HepG2 (cell line): Measurements from ENCODE around the gene BOLA3. TPM values are rescaled to one million over a fixed set of nuclear protein-coding genes. Genes with fewer than 3 reads are reported as not detected.

Experiments
- ATAC-seq: fragments of 200-7000 bp; cut with Tn5 transposase; 3 replicates; pipeline ENCODE4 v1.9.1; 2020; ENCODE audit warnings: mild to moderate bottlenecking, moderate library complexity
- BruUV-seq: library from RNA; stranded (reverse); fragments of 400-500 nt; replicated peaks from 2 replicates; lab custom pipeline; 2021; lab: Mats Ljungman, UMichigan
- CTCF ChIA-PET: fragments of 300-600 bp; formaldehyde crosslinking; extraction: SDS; loops from one replicate; lab custom pipeline; 2021; ENCODE audit warnings: low total read pairs, inconsistent platforms, low intra/inter-chr PET ratio; lab: Yijun Ruan, JAX
- POLR2A ChIA-PET: fragments of 350-600 bp; sonication (Branson Sonifier 250); formaldehyde crosslinking; loops from one replicate; lab custom pipeline; 2020; ENCODE audit warnings: antibody characterized with exemption, inconsistent platforms; lab: Yijun Ruan, JAX
- DNase-seq: peaks from one replicate; pipeline ENCODE4 v3.0.0-alpha.2; 2015; ENCODE audit warnings: low spot score
- FAIRE-seq: peaks from 3 replicates; lab custom pipeline; 2011; peaks lifted over from hg19 to GRCh38; lab: Jason Lieb, UNC
- H2AFZ ChIP-seq: one replicate; pipeline ENCODE4 v1.6.1; 2011; ENCODE audit warnings: low read length, inconsistent platforms
- H3K27ac ChIP-seq: fragments of 300-600 bp; 3 replicates; pipeline ENCODE4 v1.8.0; 2011; ENCODE audit warnings: mixed run types, mild to moderate bottlenecking, mixed read lengths, low read length, inconsistent platforms; ENCODE audit not compliant: insufficient read depth; ENCODE audit errors: extremely low read length
- H3K27me3 ChIP-seq, 2 experiments: fragments of 200-600 bp in 1 of 2; 2 replicates in 1 of 2; 3 replicates in 1 of 2; pipeline versions ENCODE4 v1.6.0 to v1.8.0; 2011; ENCODE audit warnings: low read length in 2 of 2, mild to moderate bottlenecking in 2 of 2, moderate library complexity in 2 of 2, inconsistent platforms in 1 of 2; ENCODE audit not compliant: insufficient read depth in 2 of 2, control insufficient read depth in 1 of 2
- H3K36me3 ChIP-seq, 2 experiments: fragments of 200-600 bp in 1 of 2; replicated peaks in 1 of 2; 2 replicates in 1 of 2; 3 replicates in 1 of 2; pipeline versions ENCODE4 v1.5.1 to v1.8.0; 2011; ENCODE audit warnings: low read length in 2 of 2, inconsistent platforms in 1 of 2; ENCODE audit not compliant: insufficient read depth in 2 of 2, control insufficient read depth in 1 of 2
- H3K4me1 ChIP-seq: 2 replicates; pipeline ENCODE4 v1.5.1; 2012; ENCODE audit warnings: low read length, inconsistent platforms; ENCODE audit not compliant: insufficient read depth
- H3K4me2 ChIP-seq: 2 replicates; pipeline ENCODE4 v1.6.0; 2011; ENCODE audit warnings: low read depth, low read length, inconsistent platforms
- H3K4me3 ChIP-seq, 3 experiments: fragments of 200-600 bp in 1 of 3; sonication (generic), shearing (Covaris generic) in 1 of 3; replicated peaks in 1 of 3; 2 replicates each; pipeline ENCODE4 v1.5.1; 2011 to 2016; ENCODE audit warnings: low read length in 3 of 3, inconsistent platforms in 2 of 3, low read depth in 2 of 3, mild to moderate bottlenecking in 2 of 3, control low read depth in 1 of 3, mixed read lengths in 1 of 3; ENCODE audit not compliant: insufficient read depth in 1 of 3
- H3K79me2 ChIP-seq: one replicate; pipeline ENCODE4 v1.6.1; 2011; ENCODE audit warnings: low read length, inconsistent platforms; ENCODE audit not compliant: insufficient read depth
- H3K9ac ChIP-seq: 2 replicates; pipeline ENCODE4 v1.6.0; 2011; ENCODE audit warnings: mild to moderate bottlenecking, low read depth, low read length, inconsistent platforms; ENCODE audit not compliant: insufficient read depth
- H3K9me3 ChIP-seq: 2 replicates; pipeline ENCODE4 v1.5.1; 2012; ENCODE audit warnings: mild to moderate bottlenecking, low read length
- H4K20me1 ChIP-seq: 2 replicates; pipeline ENCODE4 v1.6.0; 2011; ENCODE audit warnings: inconsistent platforms, mild to moderate bottlenecking, low read length, moderate library complexity; ENCODE audit not compliant: insufficient read depth
- AFF4 ChIP-seq: sonication (generic); formaldehyde crosslinking; IDR thresholded peaks from 2 replicates; pipeline ENCODE4 v1.4.0; 2020; ENCODE audit warnings: missing genetic modification reagents
- ZSCAN31 ChIP-seq: sonication (generic); formaldehyde crosslinking; IDR thresholded peaks from 2 replicates; pipeline ENCODE4 v1.5.0; 2020; ENCODE audit warnings: low read depth, mild to moderate bottlenecking, missing genetic modification reagents
- WGBS: methylation state at CpG from one replicate; pipeline ENCODE4 v1.1.6; 2017; ENCODE audit warnings: low lambda C conversion rate; 5-methylcytosine and 5-hydroxymethylcytosine counted together
- in situ Hi-C: cut with HindIII; loops from 2 replicates; pipeline ENCODE4 v1.10.0; 2017; ENCODE audit warnings: low pct_unique_long_range_greater_than_20kb; ENCODE audit not compliant: extremely low pct_ligation_motif_present
- intact Hi-C: fragments of 100-400 bp; cut with micrococcal nuclease; formaldehyde crosslinking; loops from one replicate; pipeline ENCODE4 v1.10.0; 2022; ENCODE audit not compliant: unreplicated experiment
- polyA plus RNA-seq, 8 experiments: library from polyadenylated mRNA; depleted of rRNA in 3 of 8; stranded (reverse) in 7 of 8; unstranded in 1 of 8; fragments of >200 nt; fragmentation: Illumina TruSeq in 4 of 8; extraction: Trizol in 4 of 8; gene quantifications; 2 replicates each; pipeline versions ENCODE4 v1.2.1 to v1.2.3, GENCODE V29; 2011 to 2016; ENCODE audit warnings: low read depth in 4 of 8, missing spikeins in 1 of 8, mixed read lengths in 1 of 8; ENCODE audit not compliant: insufficient read depth in 1 of 8
- total RNA-seq, 5 experiments: library from RNA; depleted of rRNA; stranded (reverse); fragments of >200 nt; fragmentation: Illumina TruSeq; extraction: Trizol; gene quantifications; 2 replicates each; pipeline ENCODE4 v1.2.3, GENCODE V29; 2016; ENCODE audit warnings: low read depth in 1 of 5
- TF ChIP-seq, protein P1 (sequence below): fragments of 450-650 bp; IDR thresholded peaks from 2 replicates; pipeline ENCODE4 v1.6.1; 2016

The BOLA3 gene
- total and polyA plus RNA-seq, 2 of the 13 experiments (the other 11 are each of a cell fraction or from before 2014, with no cell fraction given): 89.7 to 170 TPM

- H4K20me1 ChIP-seq: no peaks in the 10 kb centered on the region
- H3K9ac ChIP-seq: no peak overlapping the region
- H3K27ac ChIP-seq: no peak overlapping the region
- DNase-seq: no peak
- no peak for FAIRE-seq
- ChIA-PET POLR2A (no interaction called here), CTCF (no interaction called here)
- no peaks in the 10 kb centered on the region for H3K36me3 ChIP-seq
- H3K79me2 ChIP-seq: no peaks in the 10 kb centered on the region
- TF ChIP-seq AFF4 (CRISPR knock-in tag): no peak
- no peaks in the 10 kb centered on the region for H3K9me3 ChIP-seq
- BruUV-seq: no TSS peak
- H3K4me3 ChIP-seq: no peak overlapping the region
- in situ Hi-C loops (no loop called here), intact Hi-C loops (no loop called here)
- H3K4me2 ChIP-seq: no peak overlapping the region
- no peaks in the 10 kb centered on the region for H3K27me3 ChIP-seq
- ATAC-seq: peak; percentile 51
- H2AFZ ChIP-seq: no peak overlapping the region
- H3K4me1 ChIP-seq: no peaks in the 10 kb centered on the region
Observed at GRCh38 chr2:74111380-74111779, 36.3 kb downstream of the BOLA3 start.

DNA sequence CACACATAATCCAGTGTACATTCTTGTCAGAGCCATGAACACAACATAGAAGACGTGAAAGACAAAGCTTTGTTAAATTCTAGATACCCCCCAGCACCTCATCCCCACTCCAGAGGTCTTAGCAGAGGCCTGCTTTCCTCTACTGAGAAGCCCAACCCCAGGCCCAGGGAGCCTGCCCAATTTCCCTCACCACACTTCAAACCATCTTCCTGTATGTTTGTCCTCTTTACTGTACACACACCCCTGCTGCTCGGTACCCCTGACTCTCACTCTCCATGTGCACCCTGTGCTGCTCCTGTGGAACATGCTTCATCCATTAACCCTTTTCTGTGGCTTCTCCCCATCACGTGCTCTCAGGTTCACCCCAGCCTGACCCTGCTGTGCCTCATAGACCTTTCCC is 37.2 kb downstream of the BOLA3 start:
- Histone ChIP-seq H3K27ac (no peak overlapping the region), H3K9me3 (no peaks in the 10 kb centered on the region)
- BruUV-seq: no TSS peak
- 48% methylated on average over 3 of the region's 3 CpGs for WGBS
- POLR2A ChIA-PET: no interaction called here
- DNase-seq: no peak
- FAIRE-seq: no peak
- ATAC-seq: peak; percentile 53
- TF ChIP-seq, protein P1, sequence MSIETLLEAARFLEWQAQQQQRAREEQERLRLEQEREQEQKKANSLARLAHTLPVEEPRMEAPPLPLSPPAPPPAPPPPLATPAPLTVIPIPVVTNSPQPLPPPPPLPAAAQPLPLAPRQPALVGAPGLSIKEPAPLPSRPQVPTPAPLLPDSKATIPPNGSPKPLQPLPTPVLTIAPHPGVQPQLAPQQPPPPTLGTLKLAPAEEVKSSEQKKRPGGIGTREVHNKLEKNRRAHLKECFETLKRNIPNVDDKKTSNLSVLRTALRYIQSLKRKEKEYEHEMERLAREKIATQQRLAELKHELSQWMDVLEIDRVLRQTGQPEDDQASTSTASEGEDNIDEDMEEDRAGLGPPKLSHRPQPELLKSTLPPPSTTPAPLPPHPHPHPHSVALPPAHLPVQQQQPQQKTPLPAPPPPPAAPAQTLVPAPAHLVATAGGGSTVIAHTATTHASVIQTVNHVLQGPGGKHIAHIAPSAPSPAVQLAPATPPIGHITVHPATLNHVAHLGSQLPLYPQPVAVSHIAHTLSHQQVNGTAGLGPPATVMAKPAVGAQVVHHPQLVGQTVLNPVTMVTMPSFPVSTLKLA: 0 out of 2 replicates have a peak, but pooled peaks have one; percentile 5
- TF ChIP-seq ZSCAN31: no peak
- TF ChIP-seq, all 625 proteins: peak for 1
- Histone ChIP-seq H3K36me3 (no peaks in the 10 kb centered on the region), H2AFZ (no peak overlapping the region), H3K4me1 (no peaks in the 10 kb centered on the region), H3K9ac (no peak overlapping the region), H3K27me3 (no peaks in the 10 kb centered on the region), H4K20me1 (no peaks in the 10 kb centered on the region), H3K4me2 (no peak overlapping the region), H3K4me3 (no peak overlapping the region), H3K79me2 (no peaks in the 10 kb centered on the region)
- CTCF ChIA-PET: no interaction called here
- in situ Hi-C loops: no loop called here
- intact Hi-C loops: no loop called here
